Esophagus (tissue), 2 donors: ENCODE data around the gene NRBP1. TPM values are rescaled to one million over a fixed set of nuclear protein-coding genes. Genes with fewer than 3 reads are reported as not detected.

Source experiments
- H3K27ac ChIP-seq, 2 donors: one replicate each; pipeline ENCODE4 v1.5.1; 2013; ENCODE audit warnings: low read depth in 2 of 2, mild to moderate bottlenecking in 2 of 2, inconsistent platforms in 1 of 2, low read length in 1 of 2, moderate library complexity in 1 of 2
- H3K27me3 ChIP-seq, 2 donors: one replicate each; pipeline ENCODE4 v1.6.1; 2013; ENCODE audit warnings: low read length in 2 of 2, control low read depth in 1 of 2, mild to moderate bottlenecking in 1 of 2; ENCODE audit not compliant: insufficient read depth in 2 of 2, control insufficient read depth in 1 of 2
- H3K36me3 ChIP-seq, 2 donors: one replicate each; pipeline ENCODE4 v1.6.1; 2013; ENCODE audit warnings: low read length in 1 of 2; ENCODE audit not compliant: control insufficient read depth in 2 of 2, insufficient read depth in 2 of 2
- H3K4me1 ChIP-seq, 2 donors: one replicate each; pipeline ENCODE4 v1.6.1; 2013; ENCODE audit warnings: low read length in 1 of 2; ENCODE audit not compliant: control insufficient read depth in 2 of 2, insufficient read depth in 2 of 2
- H3K4me3 ChIP-seq, 2 donors: one replicate each; pipeline ENCODE4 v1.5.1; 2013; ENCODE audit warnings: low read length in 2 of 2, mild to moderate bottlenecking in 2 of 2, low read depth in 1 of 2, moderate library complexity in 1 of 2
- H3K9me3 ChIP-seq, 2 donors: one replicate each; pipeline ENCODE4 v1.6.1; 2013; ENCODE audit warnings: mild to moderate bottlenecking in 2 of 2, low read depth in 1 of 2, low read length in 1 of 2, moderate library complexity in 1 of 2; ENCODE audit not compliant: control insufficient read depth in 2 of 2, insufficient read depth in 1 of 2
- WGBS, 2 donors: extraction: QIAGEN DNeasy Blood & Tissue Kit; methylation state at CpG; one replicate each; pipeline ENCODE4 v1.1.7; 2013; 5-methylcytosine and 5-hydroxymethylcytosine counted together
- polyA plus RNA-seq, 2 donors: library from polyadenylated mRNA; stranded (reverse); fragments of 200-250 nt; gene quantifications; one replicate each; pipeline ENCODE4 v1.2.3, GENCODE V29; 2013
- donor health status: healthy with polysubstance abuse.
- donor health status: Bipolar disorder and iron deficiency.

NRBP1 gene
- polyA plus RNA-seq, 2 donors = 51.9 to 95.7 TPM

DNA sequence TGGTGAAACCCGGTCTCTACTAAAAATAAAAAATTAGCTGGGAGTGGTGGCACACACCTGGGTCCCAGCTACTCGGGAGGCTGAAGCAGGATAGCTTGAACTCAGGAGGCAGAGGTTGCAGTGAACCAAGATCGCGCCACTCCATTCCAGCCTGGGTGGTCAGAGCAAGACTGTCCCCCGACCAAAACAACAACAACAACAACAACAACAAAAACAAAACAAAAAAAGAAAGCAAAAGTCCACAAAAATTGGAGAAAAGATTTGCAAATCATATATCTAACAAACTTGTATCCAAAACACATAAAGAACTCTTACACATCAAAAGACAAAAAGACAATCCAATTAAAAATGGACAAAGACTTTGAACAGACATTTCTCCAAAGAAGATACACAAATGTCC, 29.5 kb upstream of the NRBP1 start:
- no peaks in the 10 kb centered on the region for H3K9me3 ChIP-seq
- H3K4me3 ChIP-seq = no peak overlapping the region
- 95 to 96% methylated on average over 5 of the region's 5 CpGs for WGBS, 2 donors
- no peaks in the 10 kb centered on the region for H3K27me3 ChIP-seq
- H3K27ac ChIP-seq = no peak overlapping the region
- H3K4me1 ChIP-seq = no peaks in the 10 kb centered on the region
- H3K36me3 ChIP-seq = no peaks in the 10 kb centered on the region

DNA sequence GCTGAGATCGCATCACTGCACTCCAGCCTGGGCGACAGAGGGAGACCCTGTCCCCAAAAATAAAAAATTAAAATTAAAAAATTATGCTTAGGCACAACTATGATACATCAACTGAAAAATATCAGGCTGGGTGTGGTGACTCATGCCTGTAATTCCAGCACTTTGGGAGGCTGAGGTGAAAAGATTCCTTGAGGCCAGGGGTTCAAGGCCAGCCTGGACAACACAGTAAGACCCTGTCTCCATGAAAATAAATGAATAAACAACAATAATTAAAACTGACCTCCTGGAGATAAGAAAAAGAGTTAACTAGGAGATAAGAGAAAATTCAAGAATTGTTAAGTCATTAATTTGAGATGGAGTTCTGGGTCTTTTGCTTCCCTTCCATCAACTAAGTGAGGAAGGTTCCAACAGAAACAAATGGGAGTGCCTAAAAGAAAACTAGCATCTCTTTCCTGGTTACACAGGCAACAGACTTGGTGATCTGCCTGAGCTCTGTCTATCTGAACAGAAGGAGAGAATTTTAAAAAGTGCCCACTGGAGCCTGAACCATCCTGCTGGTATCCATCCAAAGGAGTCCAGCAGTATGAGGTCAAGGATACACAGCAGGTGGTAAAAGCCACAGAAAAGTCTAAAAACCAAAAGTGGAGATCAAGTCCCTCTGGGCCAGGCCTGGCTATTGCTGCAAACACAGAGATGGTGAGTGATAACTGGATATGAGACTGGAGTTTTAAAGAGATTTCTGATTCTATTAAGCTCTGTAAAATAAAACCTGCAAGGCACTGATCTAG, 27.9 kb upstream of the NRBP1 start:
- WGBS, 2 donors = 97 to 100% methylated on average over 2 of the region's 2 CpGs
- H3K9me3 ChIP-seq = no peaks in the 10 kb centered on the region
- H3K4me1 ChIP-seq = no peaks in the 10 kb centered on the region
- H3K27ac ChIP-seq = no peak overlapping the region
- no peak overlapping the region for H3K4me3 ChIP-seq
- H3K27me3 ChIP-seq = no peaks in the 10 kb centered on the region
- no peaks in the 10 kb centered on the region for H3K36me3 ChIP-seq

- WGBS, 2 donors = 49 to 50% methylated on average over 16 of the region's 16 CpGs
- Histone ChIP-seq H3K27ac (no peak overlapping the region), H3K36me3 (no peaks in the 10 kb centered on the region), H3K4me3 (peak overlapping the region; percentile 12 to 90), H3K9me3 (no peaks in the 10 kb centered on the region), H3K27me3 (no peaks in the 10 kb centered on the region), H3K4me1 (peaks cover 0 to 2% of the 10 kb centered on the region in 2 donors)
These were observed 20.5 kb upstream of the NRBP1 start for GRCh38 chr2:27407798-27408491.

DNA sequence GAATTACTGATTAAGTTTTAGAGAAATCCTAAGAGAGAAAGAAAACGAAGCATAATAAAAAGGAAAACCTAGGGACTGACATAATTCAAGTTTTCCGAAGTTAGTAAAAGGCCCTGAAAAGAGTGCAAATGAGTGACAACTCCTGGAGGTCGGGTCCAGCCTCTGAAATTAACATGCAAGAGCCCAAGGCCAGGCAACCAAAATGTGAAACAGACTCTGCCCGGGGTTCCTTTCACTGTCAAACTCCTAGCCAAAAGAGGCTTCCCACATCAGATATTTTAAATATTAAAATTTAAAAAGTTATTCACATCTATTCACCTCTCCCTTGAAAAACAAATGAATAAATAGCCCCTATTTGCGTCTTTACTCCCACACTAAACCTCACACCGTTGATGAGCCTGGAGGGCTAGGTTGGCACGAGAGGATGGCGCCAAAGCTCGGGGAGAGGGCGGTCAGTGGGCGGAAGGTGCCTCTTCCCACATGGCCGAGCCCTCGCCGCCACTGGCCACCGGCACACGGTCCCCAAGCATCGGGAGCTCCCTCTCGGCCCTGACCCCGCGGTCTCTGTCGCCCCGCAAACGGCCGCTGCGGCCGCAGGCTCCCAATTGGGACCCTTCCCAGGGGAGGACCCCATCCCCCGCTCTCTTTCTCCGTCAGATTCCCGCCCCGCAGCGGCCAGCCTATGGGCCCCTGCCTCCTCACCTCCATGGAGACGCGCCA, 19.7 kb upstream of the NRBP1 start:
- no peaks in the 10 kb centered on the region for H3K9me3 ChIP-seq
- no peaks in the 10 kb centered on the region for H3K27me3 ChIP-seq
- H3K4me1 ChIP-seq = peaks cover 0 to 2% of the 10 kb centered on the region in 2 donors
- peak overlapping the region; percentile 76 to 92 for H3K27ac ChIP-seq
- H3K36me3 ChIP-seq = no peaks in the 10 kb centered on the region
- WGBS, 2 donors = 0 to 1% methylated on average over 33 of the region's 33 CpGs
- H3K4me3 ChIP-seq = peak overlapping the region; percentile 85 to 90

GRCh38 chr2:27409321-27410073, 18.9 kb upstream of the NRBP1 start, which contains the start of gene PPM1G:
TSS of gene PPM1G (minus strand) at chr2:27409591. CDS start at chr2:27409422, 169 bp downstream.
- Histone ChIP-seq H3K27me3 (no peaks in the 10 kb centered on the region), H3K9me3 (no peaks in the 10 kb centered on the region), H3K4me3 (peak within 1 kb of the TSS; percentile 85 to 90), H3K4me1 (peaks cover 0 to 2% of the 10 kb centered on the region in 2 donors), H3K27ac (peak within 1 kb of the TSS; percentile 86 to 92), H3K36me3 (no peaks in the 10 kb centered on the region)
- WGBS, 2 donors = 1% methylated on average over 48 to 82 of the region's 82 CpGs

DNA sequence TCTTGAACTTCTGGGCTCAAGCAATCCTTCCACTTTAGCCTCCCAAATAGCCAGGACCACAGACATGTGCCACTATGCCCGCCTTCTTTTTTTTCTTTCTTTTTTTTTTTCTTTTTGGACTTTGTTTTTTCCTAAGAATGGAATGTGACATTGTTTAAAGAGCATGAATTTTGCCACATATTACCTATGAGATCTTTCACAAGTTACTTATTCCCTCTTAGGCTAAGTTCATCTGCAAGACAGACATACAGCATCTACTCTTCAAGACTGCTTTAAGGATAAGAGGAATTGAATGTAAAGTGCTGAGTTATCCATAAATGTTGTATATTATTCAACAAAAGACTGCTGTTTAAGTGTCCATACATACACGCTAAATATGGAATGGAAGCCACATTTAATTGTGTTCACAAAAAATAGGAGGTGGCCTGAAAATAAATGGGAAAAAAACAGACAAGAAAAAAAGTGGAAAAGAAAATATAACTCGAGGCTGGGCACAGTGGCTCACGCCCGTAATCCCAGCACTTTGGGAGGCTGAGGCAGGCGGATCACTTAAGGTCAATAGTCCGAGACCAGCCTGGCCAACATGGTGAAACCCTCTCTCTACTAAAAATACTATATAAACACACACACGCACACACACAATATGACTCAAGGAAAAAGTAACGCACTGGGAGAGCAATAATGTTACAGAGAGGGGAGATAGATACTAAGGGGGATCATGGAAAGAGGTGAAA, 15.8 kb upstream of the NRBP1 start:
- 87 to 88% methylated on average over 9 of the region's 9 CpGs for WGBS, 2 donors
- Histone ChIP-seq H3K36me3 (no peaks in the 10 kb centered on the region), H3K27ac (no peak overlapping the region), H3K4me1 (peaks cover 0 to 2% of the 10 kb centered on the region in 2 donors), H3K9me3 (no peaks in the 10 kb centered on the region), H3K4me3 (no peak overlapping the region), H3K27me3 (no peaks in the 10 kb centered on the region)

GRCh38 chr2:27416151-27416550, 12.3 kb upstream of the NRBP1 start:
- H3K27me3 ChIP-seq = no peaks in the 10 kb centered on the region
- H3K27ac ChIP-seq = no peak overlapping the region
- H3K4me3 ChIP-seq = no peak overlapping the region
- 94 to 95% methylated on average over 6 of the region's 6 CpGs for WGBS, 2 donors
- no peaks in the 10 kb centered on the region for H3K36me3 ChIP-seq
- H3K9me3 ChIP-seq = no peaks in the 10 kb centered on the region
- H3K4me1 ChIP-seq = no peaks in the 10 kb centered on the region

GRCh38 chr2:27420996-27421395, 7.4 kb upstream of the NRBP1 start:
- Histone ChIP-seq H3K27me3 (no peaks in the 10 kb centered on the region), H3K4me1 (no peaks in the 10 kb centered on the region), H3K4me3 (no peak overlapping the region)

More at GRCh38 chr2:27420996-27421395, 7.4 kb upstream of the NRBP1 start:
- Histone ChIP-seq H3K9me3 (no peaks in the 10 kb centered on the region), H3K36me3 (no peaks in the 10 kb centered on the region), H3K27ac (no peak overlapping the region)
